DMS79 treated with DMSO at 0.1 percent for 48 hours (cell line): ENCODE data around the gene HLA-F.

ENCODE experiments used
- DNase-seq: peaks from one replicate; lab custom pipeline; 2025; lab: John Stamatoyannopoulos, UW

The HLA-F gene

DNA sequence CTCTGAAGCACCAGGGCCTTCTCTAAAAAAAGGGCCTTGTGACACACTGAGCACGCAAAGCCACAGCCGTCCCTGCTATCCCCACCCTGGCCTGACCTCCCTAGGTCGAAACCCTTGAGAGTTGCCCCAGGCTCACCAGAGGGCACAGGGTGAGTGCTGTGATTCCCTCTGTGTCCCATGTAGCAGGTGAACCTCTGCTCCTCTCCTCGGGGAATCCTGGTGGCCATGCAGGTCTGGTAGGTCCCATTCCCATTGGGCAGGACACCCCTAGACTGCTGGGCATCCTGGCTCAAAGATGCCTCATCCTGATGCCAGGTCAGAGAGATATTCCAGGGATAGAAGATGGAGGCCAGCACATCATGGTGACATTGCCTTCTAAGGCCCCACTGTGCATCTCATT, 20.9 kb downstream of the HLA-F start:
- DNase-seq, result no peak

DNA sequence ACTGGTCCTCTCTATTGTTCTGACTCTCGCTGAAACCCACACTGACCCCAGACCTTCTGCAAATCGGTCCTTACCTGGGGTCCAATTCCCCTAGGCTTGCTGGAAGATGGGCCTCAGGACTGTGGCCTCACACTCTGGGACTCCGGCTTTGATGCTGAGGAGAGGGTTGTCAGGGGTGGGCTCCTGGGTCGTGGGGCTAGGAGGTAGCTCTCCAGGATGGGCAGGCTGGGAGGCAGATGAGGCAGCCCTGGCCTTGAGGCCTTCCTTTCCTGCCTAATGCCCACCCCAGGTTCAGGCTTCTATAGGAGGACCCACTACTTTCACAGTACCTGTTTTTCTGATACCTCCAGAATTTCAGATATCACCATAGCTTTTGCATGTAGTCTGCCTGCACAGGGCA, 21.4 kb downstream of the HLA-F start:
- no peak for DNase-seq

DNA sequence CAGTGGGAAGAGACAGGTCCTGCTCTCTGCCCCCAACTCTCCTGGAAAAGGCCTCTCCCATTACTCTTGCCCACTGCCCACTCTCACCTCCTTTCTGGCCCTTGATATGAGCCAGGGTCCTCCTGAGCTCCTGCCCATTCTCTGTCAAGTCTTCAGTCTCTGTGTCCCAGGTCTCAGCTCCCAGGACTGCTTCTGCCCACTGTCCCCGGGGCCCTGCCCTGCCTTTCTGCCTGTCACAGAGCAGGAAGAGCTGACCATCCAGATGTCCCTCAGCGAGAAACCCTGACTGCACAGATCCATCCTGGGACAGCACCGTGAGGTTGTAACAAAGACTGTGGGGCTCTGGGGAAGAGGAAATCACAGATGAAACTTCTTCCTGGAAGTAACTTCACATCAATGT, 22.2 kb downstream of the HLA-F start:
- no peak for DNase-seq

DNA sequence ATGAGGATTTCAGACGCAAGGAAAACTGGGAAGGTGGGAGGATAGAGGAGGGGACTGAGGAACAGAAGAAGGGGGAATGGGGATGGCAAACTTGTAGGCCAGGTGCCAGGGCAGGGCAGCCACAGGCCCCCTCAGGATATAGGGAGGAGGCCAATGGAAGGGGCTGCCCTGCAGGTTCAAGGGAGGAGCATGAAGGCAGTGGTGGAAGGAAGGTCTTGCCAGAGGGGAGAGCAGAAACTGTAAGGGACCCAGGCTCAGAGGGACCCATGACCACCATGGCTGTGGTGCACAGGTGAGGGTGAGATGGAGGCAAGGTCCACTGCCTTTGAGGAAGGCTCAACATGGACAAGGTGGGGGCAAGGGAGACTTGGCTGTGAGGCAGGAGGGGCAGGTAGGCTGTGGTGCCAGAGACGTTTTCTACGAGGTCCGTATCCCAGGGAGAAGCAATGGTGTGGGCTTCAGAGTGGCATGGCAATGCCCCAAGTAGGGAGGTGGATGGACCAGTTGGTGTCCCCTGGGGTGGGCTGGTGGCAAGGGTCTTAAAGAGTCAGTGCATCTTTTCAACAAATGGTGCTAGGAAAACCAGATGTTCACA, 22.7 kb downstream of the HLA-F start:
- no peak for DNase-seq

DNA sequence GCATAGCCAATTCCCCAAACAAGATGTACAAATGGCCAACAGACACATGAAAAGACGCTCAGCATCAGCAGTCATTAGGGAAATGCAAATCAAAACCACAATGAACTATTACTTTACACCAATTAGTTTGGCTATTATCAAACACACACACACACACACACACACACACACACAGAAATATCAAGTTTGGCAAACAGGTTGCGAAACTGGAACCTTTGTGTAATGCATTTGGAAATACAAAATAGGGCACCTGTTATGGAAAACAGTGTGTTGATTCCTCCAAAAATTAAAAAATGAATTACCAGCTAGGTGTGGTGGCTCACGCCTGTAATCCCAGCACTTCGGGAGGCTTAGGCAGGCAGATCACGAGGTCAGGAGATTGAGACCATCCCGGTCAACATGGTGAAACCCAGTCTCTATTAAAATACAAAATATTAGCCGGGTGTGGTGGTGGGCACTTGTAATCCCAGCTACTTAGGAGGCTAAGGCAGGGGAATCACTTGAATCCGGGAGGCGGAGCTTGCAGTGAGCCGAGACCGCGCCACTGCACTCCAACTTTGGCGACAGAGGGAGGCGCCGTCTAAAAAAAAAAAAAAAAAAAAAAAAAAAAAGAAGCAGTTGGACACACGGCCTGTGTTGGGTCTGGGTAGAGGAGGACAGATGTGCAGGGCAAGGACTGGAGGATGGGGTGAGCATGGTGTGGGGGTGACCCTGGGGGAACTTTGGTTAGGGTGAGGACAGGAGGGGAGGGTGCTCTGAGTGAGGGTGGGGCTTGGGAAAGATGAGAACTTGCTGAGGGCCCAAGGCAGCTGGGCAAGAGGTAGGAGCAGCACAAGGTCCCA, 23.8 kb downstream of the HLA-F start:
- no peak for DNase-seq

DNA sequence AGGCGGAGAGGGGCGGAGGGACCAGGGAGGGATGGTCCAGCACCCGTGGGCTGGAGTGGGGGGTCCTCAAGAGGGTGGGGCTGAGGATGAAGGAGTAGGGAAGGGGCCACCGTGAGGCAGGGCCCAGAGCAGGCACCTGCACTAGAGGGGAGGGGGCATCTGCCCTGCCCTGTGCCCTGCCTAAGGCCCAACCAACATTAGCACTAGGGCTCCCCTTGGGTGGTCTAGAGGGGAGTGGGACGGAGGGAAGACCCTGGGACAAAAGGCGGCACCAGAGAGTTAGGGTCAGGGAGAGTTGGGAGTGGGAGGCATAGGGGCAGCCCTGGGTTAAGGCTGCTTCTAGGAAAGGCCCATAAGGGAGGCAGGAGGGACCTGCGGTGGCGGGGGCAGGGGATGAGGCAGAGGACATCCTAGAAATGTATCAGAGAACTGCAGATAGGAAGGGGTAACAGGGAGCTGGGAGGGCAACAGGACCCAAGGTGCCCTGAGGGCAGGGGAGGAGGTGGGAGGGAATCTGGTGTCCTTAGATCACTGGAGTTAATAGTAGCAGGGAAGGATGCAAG, 24.5 kb downstream of the HLA-F start:
- no peak for DNase-seq

DNA sequence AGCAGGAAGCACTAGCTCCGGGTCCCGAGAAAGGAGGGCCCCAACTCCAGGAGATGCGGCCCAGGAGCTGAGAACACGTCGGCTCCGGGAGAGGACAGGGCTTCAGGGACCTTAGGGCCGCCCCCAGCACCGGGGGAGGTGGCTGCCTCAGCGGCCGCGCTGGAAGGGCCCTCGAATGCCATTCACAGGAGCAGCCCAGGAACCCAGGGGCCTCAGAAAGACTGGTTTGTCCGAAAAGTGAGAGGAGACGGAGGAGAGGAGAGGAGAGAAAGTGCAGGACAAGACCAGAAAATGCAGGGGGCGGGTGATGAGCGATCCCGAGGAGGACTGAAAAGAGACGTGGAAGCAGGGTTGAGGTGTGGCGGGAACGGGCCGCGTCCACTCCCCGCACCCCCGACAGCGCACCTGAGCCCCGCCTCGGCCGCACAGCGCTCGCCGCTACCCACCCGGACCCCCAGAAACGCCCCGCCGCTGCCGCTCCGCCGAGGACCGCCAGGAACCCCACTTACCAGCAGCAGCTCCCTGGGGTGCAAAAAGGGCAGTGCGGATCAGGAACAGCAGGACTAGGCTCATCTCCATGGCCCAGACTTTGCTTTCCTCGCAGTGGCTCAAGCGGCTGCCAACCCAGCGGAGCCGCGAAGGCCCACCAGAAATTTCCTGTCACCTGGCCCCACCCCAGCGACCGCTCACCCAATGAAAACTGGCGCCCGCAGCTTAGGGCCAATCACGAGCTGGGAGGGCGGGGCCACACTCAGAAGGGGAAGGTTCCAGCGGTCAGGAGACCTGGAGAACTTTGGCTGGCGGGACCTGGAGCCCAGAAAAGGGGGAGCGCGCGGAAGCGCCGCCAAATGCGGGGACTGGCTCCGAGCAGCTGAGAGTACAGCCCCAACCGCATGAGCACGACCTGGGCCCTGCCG, 25.4 kb downstream of the HLA-F start:
- peak; percentile 54 for DNase-seq

DNA sequence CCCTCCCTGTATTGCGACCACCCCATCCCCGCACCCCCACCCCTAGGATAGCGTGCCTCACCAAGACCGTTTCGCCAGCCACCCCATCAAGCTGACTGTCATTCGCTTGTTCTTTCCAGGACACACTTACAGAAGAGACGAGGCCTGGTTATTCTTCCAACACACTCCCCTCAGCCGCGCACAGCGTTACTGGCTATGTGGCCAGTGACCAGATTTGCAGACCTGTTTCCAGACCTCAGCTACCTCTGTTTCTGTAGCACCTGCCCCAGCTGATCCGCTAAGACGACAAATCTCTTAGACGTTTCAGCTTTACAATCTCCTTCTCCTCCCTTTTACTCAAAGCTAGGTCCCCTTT, 26.1 kb downstream of the HLA-F start:
- no peak for DNase-seq

DNA sequence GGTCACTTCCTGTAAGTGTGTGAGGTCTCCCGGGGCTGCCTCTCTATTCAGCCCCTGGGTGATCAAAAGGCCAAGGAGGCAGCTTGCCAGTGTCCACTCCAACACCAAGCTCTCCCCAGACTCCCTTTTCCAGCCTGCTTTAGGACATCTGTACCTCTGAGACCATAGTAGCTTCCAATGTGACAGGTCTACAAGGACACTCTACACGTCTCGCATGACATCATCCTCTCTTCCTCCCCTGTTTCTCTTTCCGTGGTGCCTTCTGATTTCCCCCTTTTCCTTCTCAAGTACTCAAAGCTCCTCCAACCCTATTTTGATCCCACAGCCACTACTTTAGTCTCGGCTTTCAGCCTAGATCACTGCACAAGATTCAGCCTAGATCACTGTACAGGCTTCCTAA, 26.4 kb downstream of the HLA-F start:
- no peak for DNase-seq

DNA sequence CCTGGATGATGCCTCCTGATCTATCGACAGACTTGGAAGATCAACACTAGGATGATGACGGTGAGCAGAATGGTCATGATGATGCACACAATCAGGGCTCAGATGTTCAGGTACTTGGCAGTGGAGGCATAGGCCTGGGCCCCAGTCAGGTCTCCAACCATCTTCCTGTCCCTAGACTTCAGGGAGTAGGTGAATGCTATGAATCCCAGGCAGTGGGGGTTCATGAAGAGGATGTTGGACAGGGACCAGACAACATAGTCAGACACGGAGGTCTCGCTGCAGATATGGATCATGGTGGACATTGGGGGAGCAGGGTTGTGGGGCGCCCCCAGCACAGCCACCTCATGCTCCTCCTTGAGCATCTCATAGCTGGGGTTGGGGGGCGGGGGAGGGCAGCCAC, 27.5 kb downstream of the HLA-F start:
- no peak for DNase-seq

DNA sequence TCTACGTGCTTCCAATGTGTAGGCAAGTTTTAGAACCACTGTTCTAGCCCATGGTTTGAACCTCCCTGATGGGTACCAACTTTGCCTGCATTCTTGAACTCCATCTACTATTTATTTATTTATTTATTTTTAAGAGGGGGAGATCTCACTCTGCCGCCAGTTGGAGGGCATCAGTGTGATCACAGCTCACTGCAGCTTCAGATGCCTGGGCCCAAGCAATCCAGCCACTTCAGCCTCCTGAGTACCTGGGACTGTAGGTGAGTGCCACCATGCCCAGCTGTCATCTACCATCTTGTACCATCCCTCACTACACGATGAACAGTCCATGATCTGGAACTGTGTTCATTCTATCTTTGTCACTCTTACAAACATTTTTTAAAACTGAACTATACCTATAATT, 28.2 kb downstream of the HLA-F start:
- DNase-seq, result no peak

DNA sequence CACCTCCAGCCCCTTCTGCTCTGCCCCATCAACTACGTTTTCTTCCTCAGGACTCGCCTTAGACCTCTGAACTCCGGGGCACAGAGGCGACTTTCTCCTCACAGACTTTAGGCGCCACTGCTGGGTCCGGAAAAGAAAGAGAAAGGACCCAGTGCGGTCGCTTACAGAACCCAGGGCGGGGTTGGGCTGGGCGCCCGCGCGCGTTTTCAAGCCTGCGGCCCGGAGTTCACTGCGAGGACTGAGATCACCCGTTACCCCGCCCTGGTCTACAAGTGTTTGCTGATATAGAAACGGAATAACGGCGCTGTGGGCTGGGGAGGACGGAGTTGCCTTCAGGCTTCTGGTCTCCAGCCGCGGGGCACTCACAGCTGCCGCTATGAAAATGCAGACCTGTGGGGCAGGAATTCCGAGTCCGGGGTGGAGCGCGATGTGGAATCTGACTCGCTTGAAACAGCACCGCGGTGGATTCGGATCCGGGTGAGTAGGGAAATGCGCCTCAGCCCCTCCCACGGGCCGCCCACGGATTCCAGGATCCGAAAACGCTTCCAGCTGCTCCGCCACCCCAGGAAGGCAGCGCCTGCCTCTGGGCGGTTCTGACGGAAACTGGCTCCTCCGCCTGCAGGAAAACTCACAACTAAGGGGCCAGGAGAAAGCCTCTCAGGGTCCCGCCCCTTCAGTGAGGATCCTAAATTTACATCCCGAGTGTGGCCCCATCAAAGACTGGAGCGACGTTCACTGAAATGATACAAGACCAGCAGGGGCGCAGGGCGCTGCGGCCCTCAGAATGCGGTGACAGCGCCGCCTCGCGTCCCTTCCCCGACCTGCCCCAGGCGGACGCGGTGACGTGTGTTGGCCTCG, 29.4 kb downstream of the HLA-F start:
- DNase-seq, result peak; percentile 52

DNA sequence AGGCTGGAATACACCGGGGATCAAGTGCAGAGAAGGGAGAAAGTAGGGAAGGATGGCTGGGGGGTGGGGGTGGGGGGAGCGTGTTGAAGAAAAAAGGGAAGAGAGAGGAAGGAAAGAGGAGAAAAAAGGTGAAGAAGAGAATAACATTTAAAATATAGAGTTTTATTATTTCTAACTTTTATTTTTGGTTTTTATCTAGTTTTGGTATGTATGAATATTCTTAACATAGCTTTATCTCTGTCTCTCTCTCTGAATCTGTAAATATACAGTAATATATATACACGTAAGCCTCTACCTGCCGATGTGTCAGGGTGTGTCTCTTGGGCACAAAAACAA, 30.0 kb downstream of the HLA-F start:
- DNase-seq, result no peak

DNA sequence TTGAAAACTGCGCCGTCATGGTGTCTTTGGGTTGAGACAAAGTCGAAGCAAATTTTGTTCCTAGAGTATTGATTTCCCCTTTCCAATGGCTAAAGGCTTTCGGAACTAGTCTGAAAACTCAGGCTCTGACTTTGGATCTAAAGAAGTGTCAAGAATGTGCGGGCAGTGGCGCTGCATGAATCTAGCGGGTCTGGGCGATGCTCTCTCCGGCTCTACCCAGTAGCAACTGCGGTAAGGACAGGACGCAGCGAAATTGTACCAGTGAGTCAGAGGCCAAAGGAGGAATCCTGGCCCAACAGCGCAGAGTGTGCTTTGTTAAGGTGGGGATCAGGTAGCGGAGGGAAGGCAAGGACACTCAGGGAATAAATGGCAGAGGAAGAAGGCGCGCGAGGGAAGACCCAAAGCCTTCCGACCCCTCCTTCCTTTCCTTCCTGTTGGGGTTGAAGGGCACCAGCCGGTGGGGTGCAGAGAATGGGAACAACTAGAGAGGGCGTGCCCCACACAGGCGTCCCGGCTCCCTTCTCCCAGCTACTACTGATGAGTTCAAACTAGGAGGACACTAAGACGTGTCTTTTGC, 32.1 kb downstream of the HLA-F start:
- DNase-seq, result no peak

DNA sequence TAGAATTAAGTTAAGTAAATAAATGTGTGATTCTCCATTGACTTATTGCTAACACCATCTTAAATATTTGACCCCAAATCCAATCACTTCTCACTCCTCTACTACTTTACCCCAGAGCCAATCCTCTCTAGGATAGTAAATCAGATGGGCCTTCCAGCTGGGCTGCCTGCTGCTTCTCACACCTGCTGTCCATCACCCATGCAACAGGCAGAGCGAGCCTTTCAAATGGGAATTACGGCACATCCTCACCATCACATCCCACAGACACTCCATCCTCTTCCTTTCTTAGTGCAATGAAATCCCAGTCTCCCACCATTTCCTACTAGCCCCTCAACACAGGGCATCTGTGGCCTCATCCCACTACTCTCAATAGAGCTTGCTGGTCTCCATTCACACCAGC, 34.0 kb downstream of the HLA-F start:
- DNase-seq, result no peak

DNA sequence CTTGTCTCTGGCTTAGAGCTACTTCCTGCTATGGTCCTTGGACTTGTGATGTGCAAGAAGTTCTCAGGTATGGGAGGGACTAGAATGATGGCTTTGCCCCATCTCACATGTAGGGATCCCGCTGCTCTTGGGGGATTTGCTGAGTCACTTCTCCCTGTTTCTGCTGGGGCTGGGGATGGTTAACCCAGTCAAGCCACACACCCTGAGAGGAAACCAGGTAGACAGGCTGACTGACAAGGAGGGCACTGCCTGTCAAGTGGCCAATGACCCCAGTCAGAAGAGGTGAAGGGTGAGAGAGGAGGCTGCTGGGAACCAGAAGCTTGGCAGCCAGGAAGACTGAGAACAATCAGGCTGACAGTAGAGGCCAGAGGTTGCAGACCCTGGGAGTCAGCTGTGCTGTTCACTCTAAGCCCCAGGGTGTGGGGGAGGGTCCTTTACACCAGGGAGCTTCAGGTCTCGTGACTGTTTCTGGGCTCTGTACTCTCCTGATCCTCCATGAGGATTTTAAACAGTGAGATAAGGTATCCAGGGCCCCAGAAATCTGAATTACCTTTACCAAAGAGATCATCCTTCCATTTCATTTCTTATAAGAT, 34.6 kb downstream of the HLA-F start:
- DNase-seq, result no peak

DNA sequence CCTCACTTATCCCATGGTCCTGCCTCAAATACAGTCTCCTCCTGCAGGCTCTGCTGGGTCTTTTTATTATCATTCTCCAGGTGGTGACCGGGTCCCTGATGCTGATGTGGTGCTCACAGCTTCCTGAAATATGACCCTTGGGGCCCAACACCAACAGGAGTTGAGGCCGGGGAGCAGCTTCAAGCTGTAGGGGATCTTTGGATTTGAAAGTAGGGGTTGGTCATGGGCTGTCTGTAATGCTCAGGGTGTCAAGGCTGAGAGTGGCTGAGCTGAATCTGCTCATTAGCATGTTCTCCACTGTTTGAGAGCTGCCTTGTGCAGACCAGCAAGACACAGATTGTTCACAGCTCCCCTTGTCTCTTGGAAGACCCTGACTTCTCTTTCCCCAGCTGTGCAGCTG, 35.5 kb downstream of the HLA-F start:
- DNase-seq, result no peak

DNA sequence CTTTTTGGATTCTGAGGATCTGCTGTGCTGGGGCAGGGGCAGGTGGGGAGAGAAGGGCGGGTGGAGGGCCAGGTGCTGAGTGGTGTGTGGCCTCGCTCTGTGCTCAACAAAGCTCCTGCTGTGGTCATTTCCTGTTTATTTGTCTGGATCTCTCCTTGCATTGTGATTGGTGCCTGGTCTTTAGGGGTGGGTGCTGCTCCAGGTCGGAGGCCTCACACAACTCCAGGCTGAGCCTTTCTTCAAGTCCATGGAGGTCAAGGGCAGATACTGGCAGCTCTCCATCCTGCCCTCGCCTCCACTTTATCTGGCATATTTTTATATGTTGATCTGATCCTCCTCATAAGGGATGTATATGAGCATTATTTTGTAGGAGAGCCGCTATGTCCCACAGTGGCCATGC, 36.2 kb downstream of the HLA-F start:
- no peak for DNase-seq

DNA sequence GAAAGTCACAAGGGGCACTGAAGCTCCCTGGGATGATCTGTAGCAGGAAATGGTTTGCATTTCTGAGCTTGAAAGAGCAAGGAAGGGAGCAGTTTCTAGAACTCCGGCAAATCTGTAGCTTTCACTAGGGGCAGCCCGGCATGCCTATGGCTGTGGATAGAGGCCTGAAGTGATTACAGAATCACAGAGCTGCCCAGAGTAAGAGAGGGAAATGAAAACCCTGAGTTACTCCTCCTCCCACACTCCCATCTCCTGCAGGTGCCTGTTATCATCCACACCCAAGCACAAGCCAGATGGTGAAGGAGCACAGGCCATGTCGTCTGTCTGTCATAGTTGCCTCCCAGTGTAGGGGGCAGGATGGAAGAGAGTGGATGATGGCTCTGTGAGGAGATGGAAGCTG, 37.1 kb downstream of the HLA-F start:
- no peak for DNase-seq

DNA sequence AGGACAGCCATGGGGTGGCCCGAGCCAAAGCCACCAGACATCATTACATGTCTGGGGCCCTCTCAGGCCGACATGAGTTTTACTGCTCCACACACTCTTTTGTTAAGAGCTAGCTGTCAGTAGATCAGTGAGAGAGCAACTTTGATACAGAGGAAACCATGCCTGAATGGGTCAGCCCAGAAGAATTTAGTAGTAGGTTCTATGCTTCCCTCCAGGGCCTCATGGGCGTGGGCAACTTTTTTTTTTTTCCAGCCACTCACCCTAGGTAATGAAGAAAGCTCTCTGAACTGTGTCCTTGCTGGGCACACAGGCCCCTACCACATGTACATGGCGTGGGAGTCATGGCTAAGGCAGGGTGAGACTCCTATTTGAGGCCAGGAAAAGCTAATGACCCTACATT, 38.8 kb downstream of the HLA-F start:
- DNase-seq, result no peak

DNA sequence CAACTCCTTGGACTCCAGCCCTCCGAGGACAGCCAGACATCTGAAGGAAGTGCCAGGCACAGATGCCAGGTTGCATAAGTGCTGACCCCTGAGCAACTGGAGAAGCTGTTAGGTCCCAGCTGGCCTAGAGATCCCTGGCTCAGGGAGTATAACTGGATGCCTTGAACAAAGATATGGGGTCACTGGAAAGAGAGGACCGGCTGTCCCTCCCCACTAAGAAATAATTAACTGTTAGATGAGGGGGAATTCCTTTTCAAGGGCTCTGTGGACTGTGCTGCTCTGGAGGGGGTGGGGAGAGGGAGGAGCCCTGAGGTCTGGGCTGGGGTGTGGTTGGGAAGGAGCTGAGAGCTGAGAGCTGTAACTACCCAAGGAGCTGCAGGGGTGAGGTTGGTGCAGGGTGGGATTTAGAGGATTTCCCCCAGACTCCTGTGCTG, 39.6 kb downstream of the HLA-F start:
- no peak for DNase-seq
